ENCODE data around the gene FGD6.

GRCh38 chr12:95136598-95136997, 80.7 kb downstream of the FGD6 start:
- TF ChIP-seq, protein P1, sequence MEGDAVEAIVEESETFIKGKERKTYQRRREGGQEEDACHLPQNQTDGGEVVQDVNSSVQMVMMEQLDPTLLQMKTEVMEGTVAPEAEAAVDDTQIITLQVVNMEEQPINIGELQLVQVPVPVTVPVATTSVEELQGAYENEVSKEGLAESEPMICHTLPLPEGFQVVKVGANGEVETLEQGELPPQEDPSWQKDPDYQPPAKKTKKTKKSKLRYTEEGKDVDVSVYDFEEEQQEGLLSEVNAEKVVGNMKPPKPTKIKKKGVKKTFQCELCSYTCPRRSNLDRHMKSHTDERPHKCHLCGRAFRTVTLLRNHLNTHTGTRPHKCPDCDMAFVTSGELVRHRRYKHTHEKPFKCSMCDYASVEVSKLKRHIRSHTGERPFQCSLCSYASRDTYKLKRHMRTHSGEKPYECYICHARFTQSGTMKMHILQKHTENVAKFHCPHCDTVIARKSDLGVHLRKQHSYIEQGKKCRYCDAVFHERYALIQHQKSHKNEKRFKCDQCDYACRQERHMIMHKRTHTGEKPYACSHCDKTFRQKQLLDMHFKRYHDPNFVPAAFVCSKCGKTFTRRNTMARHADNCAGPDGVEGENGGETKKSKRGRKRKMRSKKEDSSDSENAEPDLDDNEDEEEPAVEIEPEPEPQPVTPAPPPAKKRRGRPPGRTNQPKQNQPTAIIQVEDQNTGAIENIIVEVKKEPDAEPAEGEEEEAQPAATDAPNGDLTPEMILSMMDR (IDR thresholded peaks at IDR 0.05), result no peak
- no peak for TF ChIP-seq POLR2A (IDR thresholded peaks at IDR 0.05)

Data from ovary (tissue), 3 donors.